GM12892 (cell line): Measurements from ENCODE around the gene PRKACB.

ENCODE experiments used
- POLR2A ChIP-seq: IDR thresholded peaks from 2 replicates; pipeline ENCODE4 v1.6.1; 2011; ENCODE audit warnings: low read depth, low read length, control low read depth
- TAF1 ChIP-seq: IDR thresholded peaks from 2 replicates; pipeline ENCODE4 v1.6.1; 2011; ENCODE audit warnings: low read depth, mild to moderate bottlenecking, control low read depth, low read length, borderline replicate concordance

GRCh38 chr1:84286071-84286470 is 142.0 kb downstream of the PRKACB start:
- TF ChIP-seq POLR2A (no peak), TAF1 (no peak)
